Measurements from ENCODE around the gene ART1.
"Not testable (repeated sequence)": the region's sequence is repeated elsewhere in the genome, so short reads cannot be mapped to it uniquely, and the experiment has no call there.

Gene ART1

DNA sequence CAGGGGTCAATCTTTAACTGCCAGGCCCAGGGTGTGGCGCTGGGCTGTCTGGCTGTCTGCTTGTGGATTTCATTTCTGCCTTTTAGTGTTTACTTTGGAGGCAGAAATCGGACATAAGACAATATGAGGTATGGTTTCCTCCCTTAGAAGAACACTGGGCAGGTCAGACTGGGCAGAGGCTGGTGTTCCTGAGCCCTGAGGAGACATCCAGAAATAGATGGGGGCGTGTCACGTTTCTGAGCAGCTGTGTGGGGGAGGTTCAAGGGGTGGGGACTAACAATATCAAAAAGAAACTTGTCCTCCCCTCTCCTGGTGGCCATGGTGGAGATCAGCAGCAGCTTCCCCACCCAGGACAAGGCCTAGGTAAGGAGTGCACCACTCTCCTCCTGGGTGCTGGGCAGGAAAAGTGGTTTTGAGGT, at the start of gene ART1:
Gene ART1, plus strand, starts transcription at position 312 of the 419 bp plus-strand sequence. CDS start 14,086 bp downstream, outside the sequence.
- no peak for DNase-seq

- DNase-seq = not testable (repeated sequence)
Observed at GRCh38 chr11:3597743-3598142, 47.2 kb upstream of the ART1 start.

GRCh38 chr11:3600201-3600600, 44.7 kb upstream of the ART1 start:
- DNase-seq = not testable (repeated sequence)

GRCh38 chr11:3604167-3604566, 40.8 kb upstream of the ART1 start:
- DNase-seq = no peak

DNA sequence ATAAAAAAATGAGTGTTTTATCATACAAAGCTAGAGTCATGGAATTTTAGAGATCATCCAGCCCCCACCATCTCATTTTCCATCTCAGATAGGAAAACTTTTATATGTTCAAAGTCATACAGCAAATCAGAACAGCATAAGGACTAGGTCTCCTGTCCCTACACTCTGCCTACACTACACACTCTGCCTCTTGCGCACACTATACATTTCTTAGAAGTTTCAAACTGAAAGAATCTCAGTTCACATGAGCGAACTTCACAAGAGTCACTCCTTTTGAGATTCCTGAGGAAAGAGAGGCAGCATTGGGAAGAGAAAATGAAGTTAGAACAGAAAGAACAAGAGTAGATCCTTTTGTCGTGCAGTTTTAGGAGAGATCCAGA, 39.7 kb upstream of the ART1 start:
- no peak for DNase-seq

DNA sequence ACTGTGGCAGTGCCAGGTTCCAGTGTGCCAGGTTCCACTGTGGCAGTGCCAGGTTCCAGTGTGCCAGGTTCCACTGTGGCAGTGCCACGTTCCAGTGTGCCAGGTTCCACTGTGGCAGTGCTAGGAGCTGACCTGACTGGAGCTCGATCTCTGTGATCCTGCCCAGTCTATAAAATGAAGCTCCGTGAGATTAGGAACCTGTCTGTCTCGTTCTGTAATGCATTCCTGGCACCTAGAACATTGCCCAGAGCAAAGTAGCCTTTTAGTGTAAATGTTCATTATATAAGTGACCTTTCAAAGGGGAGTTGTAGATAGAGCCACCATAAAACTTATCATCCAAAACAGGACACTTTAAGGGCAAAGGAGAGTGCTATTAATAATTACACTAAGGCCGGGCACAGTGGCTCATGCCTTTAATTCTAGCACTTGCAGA, 39.1 kb upstream of the ART1 start:
- no peak for DNase-seq

DNA sequence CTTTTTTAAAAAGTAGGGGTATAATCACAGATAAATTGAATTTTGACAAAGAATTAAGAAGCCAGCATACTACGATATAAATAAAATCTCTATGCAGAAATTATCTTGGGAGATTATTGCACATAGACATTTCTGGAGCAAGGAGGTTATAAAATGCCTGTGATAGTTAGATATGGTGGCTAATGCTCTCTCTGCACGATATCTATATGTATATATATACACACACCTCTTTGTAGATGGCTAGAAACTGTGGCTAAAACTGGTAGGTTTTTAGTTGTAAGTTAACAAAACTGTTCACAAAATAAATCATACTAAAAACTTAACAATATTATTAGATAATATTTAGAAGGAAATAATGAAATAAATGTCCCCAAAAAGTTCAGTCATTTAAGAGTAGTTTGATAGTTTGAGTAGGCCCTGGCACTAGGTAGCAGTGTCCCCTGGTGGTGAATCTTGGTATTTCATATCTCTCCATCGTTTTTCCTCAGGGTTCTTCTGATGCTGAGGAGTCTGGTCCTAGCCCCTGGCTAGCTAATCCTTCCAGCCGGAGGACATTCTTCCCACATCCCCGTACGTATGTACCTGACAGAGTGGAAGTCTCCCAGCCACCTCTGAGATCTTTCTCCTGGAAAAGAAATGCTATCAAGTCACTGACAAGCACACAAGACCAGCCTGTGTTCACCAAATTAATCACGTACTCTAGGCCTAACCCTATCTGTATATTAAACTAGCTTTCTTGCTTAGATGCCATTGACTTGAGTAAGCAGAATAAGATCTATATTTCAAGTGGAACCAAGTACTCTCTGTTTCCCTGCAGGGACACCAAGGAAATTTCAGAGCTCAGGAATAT, 35.3 kb upstream of the ART1 start:
- peak; percentile 29 for DNase-seq

- DNase-seq = no peak
Observed at GRCh38 chr11:3610846-3611245, 34.1 kb upstream of the ART1 start.

DNA sequence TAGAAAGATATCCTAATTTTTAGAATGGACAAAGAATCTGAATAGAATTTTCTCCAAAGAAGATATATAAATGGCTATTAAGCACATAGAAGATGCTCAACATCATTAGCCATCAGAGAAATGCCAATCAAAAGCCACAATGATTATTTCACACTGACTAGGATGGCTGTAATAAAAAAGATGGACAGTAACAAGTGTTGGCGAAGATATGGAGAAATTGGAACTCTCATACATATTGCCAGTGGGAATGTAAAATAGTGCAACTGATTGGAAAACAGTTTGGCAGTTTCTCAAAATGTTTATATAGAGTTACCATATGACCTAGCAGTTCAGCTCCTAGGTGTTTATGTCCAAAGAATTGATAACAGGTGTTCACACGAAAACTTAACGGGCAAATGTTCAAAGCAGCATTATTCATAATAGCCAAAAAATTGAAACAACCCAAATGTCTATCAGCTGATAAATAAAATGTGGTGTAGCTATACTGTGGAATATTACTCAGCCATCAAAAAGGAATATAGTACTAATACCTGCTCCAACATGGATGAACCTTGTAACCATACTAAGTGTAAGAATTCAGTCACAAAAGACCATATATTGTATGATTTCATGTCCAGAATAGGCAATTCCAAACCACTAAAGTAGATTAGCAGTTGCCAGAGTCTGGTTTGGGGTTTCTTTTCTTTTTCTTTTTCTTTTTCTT, 32.8 kb upstream of the ART1 start:
- no peak for DNase-seq

DNA sequence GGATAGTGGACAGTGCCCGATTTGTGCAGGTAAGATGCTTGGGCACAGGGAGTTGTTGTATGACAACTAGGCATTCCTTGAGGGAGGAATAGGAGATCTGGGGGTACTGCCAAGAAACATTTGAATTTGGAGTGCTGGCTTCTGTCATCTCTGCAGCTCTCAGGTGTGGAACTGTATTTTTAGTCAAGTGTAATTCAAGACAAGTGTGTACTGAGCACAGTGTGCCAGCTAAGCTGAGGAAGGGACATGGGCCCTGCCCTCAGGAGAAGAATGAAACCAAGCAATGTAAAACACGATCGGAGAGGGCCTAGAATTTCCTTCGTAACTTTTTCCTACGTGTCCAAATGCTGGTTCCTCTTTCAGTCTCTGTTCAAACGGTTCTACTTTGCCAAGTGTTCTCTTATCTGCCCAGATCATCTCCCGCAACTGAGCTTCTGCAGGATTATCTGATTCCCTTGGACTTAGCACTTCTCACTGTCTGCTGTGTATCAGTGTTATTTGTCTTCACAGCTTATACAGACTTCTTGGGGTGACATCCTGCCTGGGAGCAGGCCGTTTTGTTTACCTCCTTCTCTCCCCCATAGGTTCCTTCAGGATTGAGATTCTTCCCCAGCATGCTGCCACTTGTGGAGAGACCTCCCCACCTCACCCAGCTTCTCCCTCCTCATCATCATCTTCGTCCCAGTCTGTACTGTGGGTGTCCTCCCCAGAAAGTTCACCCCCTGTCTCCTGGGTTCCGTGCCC, 30.8 kb upstream of the ART1 start:
- DNase-seq = no peak

DNA sequence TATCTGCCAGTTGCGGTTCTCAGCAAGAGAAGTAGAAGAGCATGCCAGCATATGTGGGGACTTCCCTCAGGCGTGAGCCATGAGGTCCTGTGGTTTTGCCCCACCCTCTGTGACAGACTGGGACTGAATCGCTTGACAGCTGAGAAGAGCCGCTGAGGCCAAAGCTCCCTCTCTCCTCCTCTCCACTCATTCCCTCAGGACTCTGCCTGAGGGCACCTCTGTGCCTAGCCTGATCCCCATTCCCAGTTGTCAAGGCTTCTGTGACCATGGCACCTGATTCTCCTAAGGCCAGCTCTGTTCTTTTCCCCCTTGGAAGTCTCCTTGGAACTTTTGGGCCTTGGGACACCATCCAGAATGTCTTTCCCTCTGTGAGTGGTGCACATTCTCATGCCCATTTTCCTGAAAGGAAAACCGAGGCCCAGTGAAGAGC, 30.2 kb upstream of the ART1 start:
- peak; percentile 29 for DNase-seq

GRCh38 chr11:3615998-3616397, 28.9 kb upstream of the ART1 start:
- DNase-seq = no peak

DNA sequence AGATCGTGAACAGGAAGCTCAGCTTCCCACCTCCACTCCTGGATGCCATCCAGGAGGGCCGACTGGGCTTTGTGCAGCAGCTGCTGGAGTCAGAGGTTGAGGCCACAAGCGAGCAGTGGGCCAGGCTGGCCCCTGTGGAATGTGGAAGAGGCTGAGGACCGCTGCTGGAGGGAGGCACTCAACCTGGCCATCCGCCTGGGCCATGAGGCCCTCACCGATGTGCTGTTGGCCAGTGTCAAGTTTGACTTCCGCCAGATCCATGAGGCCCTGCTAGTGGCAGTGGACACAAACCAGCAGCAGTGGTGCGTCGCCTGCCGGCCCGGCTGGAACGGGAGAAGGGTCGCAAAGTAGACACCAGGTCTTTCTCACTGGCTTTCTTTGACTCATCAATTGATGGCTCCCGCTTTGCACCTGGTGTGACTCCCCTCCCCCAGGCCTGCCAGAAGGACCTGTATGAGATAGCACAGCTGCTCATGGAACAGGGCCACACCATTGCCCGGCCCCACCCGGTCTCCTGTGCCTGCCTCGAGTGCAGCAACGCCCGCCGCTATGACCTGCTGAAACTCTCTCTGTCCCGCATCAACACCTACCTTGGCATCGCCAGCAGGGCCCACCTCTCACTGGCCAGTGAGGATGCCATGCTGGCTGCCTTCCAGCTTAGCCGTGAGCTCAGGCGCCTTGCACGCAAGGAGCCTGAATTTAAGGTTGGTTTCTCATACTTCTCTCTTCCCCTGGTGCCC, 28.0 kb upstream of the ART1 start:
- no peak for DNase-seq

DNA sequence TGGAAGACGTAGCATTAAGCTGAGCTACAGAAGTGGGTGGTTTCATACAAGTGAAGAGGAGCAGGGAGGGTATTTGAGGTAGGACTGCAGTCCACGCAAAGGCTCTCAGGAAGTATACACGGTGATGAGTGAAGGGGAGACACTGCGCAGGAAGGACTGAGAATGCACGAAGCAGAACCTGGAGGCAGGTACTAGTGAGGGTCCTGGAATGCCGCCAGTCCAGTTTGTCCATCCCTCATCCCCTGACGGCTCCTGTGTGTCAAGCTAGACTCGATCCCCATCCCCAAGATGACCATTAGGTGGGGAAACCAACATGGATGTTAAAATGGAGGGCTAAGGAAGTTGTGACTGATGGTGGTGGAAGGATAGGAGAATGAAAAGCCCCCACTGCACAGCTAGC, 26.9 kb upstream of the ART1 start:
- DNase-seq = no peak

DNA sequence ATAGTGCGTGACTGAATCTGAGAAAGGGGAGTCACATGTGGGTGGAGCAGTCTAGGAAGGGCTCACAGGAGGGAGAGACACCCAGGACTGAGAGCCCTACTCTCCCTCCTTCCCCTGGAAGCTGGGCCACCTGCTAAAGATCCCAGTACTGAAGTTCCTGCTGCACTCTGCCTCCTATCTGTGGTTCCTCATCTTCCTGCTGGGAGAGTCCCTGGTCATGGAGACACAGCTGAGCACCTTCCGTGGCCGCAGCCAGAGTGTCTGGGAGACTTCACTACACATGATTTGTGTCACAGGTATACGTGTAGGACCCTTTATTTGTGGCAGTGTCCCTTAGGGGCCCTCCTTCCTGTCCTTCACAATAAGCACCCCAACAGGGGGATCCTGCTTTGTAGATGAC, 22.4 kb upstream of the ART1 start:
- no peak for DNase-seq

DNA sequence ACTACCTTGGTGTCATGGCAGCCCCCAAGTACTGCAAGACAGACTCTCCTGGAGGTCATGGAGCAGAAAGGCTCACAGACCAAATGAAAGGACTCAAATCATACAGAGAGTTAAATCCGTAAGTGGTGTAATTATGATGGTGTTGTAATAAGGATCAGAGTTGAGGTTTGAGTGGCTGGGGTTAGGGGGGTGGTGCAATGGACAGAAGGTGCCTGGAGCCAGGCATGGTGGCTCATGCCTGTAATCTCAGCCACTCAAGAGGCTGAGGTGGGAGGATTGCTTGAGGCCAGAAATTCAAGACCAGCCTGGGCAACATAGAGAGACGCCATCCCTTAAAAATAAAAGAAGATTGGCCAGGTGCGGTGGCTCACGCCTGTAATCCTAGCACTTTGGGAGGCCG, 21.8 kb upstream of the ART1 start:
- no peak for DNase-seq

DNA sequence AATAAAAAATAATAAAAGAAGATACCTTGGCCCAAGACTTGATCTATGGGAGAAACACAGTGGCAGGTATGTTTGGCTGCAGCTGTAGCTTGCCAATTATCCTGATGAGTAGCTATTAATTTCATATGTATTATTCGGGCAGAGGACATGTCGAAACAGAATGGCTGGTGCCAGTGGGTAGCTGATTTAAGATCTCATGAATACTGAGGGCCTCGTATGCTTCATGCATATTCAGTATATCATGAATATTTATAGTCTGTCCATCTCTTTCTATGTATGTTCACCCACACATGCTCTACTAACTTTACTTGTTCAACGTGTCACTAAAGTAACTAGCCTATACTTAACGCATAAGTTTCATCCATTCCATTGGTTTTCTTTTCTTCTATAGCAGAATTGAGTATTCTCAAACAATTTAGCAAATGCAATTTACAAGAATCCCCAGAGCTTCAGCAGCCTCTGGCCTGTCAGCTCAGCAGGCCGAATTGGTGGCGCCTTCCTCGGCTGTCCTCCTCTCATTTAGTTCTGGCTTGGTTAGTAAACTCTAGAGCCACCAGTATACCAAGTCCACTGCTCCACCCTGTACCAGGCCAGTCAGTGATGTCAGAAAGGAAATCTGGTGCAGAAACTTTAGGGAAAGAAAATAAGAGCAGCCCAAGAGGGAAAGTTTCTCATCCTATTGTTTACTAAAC, 21.0 kb upstream of the ART1 start:
- DNase-seq = no peak

DNA sequence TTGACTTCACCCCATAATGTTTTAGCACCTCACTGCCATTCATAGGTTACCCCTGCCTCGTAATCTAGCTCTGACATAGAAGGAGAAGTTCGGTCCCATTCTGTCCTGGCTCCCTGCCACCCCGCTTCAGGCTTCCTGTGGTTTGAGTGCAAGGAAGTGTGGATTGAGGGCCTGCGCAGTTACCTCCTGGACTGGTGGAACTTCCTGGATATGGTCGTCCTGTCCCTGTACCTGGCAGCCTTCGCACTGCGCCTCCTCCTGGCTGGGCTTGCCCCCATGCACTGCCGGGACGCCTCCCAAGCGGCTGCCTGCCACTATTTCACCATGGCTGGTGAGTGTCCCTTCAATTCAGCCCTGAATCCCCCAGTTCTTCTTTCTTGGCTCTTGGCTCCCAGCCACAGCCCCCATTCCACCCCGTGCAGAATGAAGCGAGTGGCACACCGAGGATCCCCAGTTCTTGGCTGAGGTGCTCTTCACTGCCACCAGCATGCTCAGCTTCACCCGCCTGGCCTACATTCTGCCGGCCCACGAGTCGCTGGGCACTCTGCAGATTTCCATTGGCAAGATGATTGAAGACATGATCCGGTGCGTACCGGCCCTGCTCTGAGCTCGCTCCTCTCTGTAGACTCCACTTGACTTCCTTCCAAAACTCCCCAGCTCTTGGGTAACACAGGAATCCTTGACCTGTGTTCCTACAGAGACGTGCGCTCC, 18.5 kb upstream of the ART1 start:
- DNase-seq = peak; percentile 20

GRCh38 chr11:3627291-3627690, 17.6 kb upstream of the ART1 start:
- no peak for DNase-seq

GRCh38 chr11:3631331-3631730, 13.6 kb upstream of the ART1 start:
- no peak for DNase-seq

DNA sequence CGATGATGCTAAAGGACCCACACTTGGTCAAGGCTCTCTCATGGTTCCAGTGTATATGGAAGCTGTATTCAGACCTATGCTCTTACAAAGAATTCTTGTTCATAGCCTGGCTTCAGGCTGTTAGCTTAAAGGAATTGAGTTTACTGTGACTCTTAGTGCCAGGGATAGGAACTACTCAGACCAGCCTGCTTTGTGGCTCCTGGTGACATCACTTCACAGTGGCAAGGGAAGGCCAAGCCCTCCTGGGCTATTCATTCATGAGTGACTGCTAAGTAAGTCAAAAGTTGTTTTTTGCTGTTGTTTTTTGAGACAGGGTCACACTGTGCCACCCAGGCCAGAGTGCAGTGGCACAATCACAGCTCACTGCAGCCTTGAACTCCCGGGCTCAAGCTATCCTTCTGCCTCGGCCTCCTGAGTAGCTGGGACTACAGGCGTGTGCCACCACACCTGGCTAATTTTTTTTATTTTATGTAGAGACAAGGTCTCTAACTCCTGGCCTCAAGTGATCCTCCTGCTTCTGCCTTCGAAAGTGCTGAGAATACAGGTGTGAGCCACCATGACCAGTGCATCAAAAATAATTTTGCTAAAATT, 12.8 kb upstream of the ART1 start:
- DNase-seq = no peak

All from CD4-positive, alpha-beta T cell treated with Interleukin-17A for 4 hours (primary cell).